ENCODE results near the gene MCL1.

The MCL1 gene

GRCh38 chr1:150555971-150556865 lies 23.2 kb downstream of the MCL1 start:
- DNase-seq = no peak

DNA sequence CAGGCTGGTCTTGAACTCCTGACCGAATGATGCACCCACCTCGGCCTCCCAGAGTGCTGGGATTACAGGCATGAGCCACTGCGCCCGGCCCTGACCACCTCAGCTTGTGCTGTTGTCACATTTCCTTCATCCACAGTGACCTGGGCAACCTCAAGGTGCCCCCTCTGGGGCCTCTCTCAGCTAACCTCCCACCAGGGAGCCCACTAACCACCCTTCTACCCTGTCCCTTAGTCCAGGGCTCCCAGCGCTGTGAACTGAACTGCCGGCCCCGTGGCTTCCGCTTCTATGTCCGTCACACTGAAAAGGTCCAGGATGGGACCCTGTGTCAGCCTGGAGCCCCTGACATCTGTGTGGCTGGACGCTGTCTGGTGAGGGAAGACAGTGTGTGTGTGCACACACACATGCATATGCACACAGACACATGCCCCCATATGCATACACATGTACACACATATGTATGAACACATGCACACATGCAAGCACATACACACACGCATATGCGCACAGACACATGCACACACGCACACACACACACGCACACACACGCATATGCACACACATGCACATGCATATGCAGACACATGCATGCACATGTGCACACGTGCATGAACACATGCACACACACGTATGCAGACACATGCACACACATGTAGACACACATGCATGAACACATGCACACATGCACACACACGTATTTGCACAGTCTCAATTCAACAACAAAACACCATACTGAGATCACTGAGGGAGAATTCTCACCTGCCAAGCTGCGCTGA lies 24.0 kb downstream of the MCL1 start:
- no peak for DNase-seq

- no peak for DNase-seq
Measured at GRCh38 chr1:150554086-150554452, 25.3 kb downstream of the MCL1 start.

DNA sequence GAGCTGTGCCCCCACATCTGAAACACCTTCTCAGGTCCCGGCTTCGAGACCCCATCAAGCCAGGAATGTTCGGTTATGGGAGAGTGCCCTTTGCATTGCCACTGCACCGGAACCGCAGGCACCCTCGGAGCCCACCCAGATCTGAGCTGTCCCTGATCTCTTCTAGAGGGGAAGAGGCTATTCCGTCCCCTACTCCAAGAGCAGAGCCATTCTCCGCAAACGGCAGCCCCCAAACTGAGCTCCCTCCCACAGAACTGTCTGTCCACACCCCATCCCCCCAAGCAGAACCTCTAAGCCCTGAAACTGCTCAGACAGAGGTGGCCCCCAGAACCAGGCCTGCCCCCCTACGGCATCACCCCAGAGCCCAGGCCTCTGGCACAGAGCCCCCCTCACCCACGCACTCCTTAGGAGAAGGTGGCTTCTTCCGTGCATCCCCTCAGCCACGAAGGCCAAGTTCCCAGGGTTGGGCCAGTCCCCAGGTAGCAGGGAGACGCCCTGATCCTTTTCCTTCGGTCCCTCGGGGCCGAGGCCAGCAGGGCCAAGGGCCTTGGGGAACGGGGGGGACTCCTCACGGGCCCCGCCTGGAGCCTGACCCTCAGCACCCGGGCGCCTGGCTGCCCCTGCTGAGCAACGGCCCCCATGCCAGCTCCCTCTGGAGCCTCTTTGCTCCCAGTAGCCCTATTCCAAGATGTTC lies 25.9 kb downstream of the MCL1 start:
- DNase-seq = no peak

- DNase-seq = no peak
Measured at GRCh38 chr1:150552911-150553289, 26.5 kb downstream of the MCL1 start.

- no peak for DNase-seq
Measured at GRCh38 chr1:150552128-150552910, 27.1 kb downstream of the MCL1 start.

DNA sequence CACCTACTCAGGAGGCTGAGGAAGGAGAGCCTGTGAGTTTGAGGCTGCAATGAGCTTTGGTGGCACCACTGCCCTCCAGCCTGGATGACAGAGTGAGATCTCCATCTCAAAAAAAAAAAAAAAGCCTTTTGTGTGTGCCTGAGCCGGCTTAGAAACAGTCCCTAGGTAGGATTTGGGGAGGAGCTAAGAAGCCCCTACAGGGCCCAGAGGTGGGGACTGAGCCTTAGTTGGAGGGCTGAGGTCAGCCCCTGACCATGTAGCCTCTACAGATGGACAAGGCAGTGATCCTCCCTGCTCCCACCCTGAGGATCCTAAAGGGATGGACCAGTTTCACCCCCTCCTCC lies 27.7 kb downstream of the MCL1 start:
- DNase-seq = no peak

GRCh38 chr1:150551051-150551783 lies 28.2 kb downstream of the MCL1 start:
- DNase-seq = peak in 2 of 6 experiments; percentile 23 to 37

- DNase-seq = peak in 1 of 6 experiments; percentile 15
Measured at GRCh38 chr1:150550222-150551050, 29.0 kb downstream of the MCL1 start.

DNA sequence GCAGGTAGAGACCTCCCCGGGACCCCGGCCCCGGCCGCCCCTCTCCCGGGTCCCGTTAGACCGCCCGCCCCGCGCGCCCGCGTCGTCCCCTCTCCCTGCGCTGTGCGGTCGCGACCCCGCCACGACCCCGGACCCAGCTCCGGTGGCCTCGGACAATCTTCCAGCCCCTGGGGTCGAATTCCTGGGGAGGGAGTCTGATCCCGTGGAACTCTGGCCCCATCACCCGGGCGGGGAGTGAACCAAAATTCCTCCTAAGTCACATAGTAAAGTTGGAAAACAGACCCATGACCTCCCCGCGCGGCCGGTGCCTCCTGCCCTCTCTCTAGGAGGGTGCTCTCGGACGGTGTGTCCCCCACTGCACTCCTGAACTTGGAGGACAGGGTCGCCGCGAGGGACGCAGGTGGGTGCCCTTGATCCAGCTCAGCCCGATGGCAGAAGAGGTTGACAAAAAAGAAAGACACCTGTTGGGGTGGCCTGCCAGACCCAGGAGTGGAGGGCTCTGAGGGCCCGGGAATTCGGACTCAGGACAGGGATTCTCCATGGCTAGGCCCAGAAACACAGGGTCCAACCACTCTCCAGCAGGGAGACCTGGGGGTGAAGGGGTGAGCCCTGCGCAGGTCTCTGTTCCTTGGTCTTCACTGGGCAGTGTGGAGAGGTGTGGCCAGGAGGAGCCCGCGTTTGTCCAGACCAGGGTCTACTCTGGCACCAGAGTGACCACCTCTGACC lies 29.8 kb downstream of the MCL1 start:
- DNase-seq = peak in 1 of 6 experiments; percentile 21

- DNase-seq = peak in 3 of 6 experiments; percentile 27 to 40 (median 33)
Measured at GRCh38 chr1:150548632-150549495, 30.5 kb downstream of the MCL1 start, which contains the start of gene ADAMTSL4. ADAMTSL4 (plus strand) TSS chr1:150549408; CDS start chr1:150552289, 2,881 bp downstream.

DNA sequence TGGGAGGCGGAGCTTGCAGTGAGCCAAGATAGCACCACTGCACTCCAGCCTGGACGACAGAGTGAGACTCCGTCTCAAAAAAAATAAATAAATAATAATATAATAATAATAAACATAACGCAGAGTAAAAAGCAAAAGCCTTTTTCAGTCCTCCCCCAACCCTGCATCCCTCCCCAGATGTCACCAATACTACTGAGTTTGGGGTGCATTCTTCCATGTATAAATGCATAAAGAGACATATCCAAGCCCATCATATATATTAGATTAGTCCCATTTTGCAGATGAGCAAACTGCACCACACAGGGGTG lies 31.1 kb downstream of the MCL1 start:
- DNase-seq = no peak

GRCh38 chr1:150546294-150546937 lies 33.0 kb downstream of the MCL1 start:
- DNase-seq = no peak

GRCh38 chr1:150545486-150546032 lies 33.9 kb downstream of the MCL1 start:
- DNase-seq = no peak

GRCh38 chr1:150544204-150544603 lies 35.2 kb downstream of the MCL1 start:
- DNase-seq = no peak

DNA sequence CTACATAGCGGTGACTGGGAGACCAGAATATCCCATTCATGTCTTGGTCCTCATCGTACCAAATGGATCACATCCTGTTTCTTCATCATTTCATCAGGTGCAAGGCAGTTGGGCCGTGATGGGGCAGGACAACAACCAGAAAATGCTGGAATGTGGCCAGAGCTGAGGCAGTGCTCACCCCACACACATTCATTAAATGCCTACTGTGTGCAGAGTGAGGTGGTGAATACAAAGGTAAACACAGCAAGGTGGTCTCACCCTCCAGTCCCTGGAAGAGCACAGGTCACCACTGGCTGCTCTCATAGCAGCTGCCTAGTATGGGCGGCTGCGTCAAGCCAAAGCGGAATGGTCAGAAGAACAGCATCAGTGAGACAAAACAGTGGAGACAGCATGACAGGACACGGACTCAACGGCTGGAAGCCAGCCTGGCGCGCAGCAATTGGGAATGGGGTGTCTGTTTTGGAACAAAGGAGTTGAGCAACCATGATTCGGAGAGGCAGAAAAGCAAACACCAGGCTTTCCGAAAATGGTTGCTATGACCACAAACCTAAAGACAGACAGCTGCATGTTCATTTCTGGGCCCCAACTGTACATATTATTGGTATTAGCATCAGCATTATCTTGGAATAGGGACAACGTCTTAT lies 35.8 kb downstream of the MCL1 start:
- DNase-seq = no peak

DNA sequence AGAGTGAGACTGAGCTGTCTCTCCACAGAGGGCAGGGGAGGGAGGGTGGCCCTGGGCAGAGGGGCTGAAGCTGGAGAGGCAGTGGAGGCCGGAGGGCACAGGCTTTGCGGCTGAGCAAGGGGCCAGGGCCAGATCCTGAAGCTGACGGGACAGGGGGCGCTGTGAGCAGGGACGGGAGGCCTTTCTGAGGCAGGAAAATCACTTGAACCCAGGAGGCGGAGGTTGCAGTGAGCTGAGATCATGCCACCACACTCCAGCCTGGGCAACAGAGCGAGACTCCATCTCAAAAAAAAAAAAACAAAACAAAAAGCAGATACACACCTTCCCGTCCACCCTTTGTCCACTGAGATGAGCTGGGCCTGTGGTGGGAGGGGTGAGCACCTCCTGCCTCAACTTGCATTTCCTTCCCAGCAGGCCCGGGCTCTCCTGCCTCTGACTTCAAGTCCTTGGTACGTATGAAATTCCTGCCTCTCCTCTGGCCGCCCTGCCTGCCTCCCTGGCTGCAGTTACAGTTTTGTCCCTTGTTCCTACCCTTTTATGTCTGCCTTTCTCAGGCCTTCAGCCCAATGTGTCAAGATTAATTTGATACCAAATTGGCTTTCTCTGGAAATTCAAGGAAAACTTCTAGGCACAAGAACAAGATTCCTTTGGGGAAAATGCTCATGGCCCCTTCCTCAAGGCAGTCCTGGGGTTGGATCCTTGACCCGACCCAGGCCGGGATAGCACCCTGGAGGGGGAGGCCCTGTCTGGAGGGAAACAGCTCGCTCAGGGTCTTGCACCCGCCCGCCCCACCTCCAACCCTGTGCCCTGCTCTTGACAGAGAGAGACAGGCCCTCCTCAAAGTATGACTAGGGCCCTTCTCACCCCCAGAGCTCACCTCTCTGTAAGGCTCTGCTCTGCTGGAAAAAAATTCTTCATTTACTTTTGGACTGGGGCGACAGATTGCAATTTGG lies 41.4 kb downstream of the MCL1 start:
- DNase-seq = no peak

Data from stimulated activated naive CD4-positive, alpha-beta T cell (primary cell).